DMS153 treated with DMSO at 0.1 percent for 48 hours (cell line): ENCODE results near the gene TAF11L14.

Experiments used
- DNase-seq: peaks from one replicate; lab custom pipeline; 2025; ENCODE audit not compliant: unreplicated experiment; lab: John Stamatoyannopoulos, UW

The TAF11L14 gene

DNA sequence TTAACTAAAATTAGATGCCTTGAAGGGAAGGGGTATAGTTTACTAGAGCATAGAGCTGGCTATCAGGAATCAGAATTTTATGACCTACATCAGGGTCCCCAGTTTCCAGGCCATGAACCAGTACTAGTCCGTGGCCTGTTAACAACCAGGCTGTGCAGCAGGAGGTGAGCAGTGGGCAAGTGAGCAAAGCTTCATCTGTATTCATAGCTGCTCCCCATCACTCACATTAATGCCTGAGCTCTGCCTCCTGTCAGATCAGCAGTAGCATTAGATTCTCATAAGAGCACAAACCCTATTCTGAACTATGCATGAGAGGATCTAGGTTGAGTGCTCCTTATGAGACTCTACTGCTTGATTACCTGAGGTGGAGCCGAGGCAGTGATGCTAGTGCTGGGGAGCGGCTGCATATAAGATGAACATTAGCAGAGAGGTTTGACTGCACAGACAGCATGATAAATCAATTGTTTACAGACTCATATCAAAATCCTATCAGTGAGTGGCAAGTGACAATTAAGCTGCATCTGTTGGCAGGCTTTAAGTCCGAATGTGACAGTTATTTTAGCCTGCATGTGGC lies 44.6 kb downstream of the TAF11L14 start:
- DNase-seq, result no peak

DNA sequence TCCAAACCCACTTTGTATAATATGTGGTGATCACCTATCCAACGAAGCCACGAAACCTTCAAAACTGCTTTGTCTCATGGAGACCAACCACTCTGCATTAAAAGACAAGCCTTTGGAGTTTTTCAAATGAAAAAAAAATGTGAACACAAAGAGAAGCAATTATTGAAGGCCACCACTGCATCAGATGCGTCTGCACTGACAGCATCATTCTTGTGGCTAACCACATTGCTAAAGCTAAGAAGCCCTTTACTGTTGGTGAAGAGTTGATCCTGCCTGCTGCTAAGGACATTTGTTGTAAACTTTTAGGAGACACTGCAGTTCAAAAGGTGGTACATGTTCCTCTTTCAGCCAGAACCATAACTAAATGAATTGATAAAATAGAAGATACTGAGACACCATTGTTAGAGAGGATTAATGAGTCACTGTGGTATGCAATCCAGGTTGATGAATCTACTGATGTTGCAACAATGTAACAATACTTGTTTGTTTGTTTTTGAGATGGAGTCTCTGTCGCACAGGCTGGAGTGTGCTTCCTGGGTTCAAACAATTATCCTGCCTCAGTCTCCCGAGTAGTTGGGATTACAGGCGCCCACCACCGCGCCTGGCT lies 45.4 kb downstream of the TAF11L14 start:
- no peak for DNase-seq

DNA sequence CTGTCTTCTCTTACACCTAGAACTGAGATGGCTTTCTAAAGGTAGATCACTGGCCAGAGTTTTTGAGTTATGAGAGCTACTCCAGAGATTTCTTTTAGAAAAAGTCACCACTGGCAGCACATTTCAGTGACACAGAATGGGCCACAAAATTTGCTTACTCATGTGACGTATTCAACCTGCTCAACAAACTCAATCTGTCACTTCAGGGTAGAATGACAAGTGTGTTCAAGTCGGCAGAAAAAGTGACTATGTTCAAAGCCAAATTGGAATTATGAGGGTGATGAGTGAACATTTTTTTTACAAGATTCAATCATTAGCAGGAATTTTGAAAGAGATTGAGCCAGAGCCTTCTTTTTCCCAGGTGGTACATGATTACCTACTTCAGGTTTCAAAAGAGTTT lies 46.5 kb downstream of the TAF11L14 start:
- DNase-seq, result no peak
